Activated naive CD8-positive, alpha-beta T cell treated with anti-CD3 and anti-CD28 coated beads for 36 hours (primary cell): ENCODE data around the gene CHRD. TPM values are rescaled to one million over a fixed set of nuclear protein-coding genes. Genes with fewer than 3 reads are reported as not detected.

ENCODE experiments used
- DNase-seq: peaks from one replicate; pipeline ENCODE4 v3.0.0; 2021
- H3K27ac Mint-ChIP-seq: one replicate; pipeline ENCODE4 v1.8.0; 2022; ENCODE audit warnings: mild to moderate bottlenecking, moderate library complexity, mixed read lengths
- H3K27me3 Mint-ChIP-seq: one replicate; pipeline ENCODE4 v1.8.0; 2022; ENCODE audit warnings: mild to moderate bottlenecking, mixed read lengths
- H3K36me3 Mint-ChIP-seq: one replicate; pipeline ENCODE4 v1.8.0; 2021; ENCODE audit warnings: mild to moderate bottlenecking, mixed read lengths
- H3K4me1 Mint-ChIP-seq: one replicate; pipeline ENCODE4 v1.8.0; 2021; ENCODE audit warnings: mixed read lengths
- H3K4me3 Mint-ChIP-seq: one replicate; pipeline ENCODE4 v1.8.0; 2022; ENCODE audit warnings: mild to moderate bottlenecking, moderate library complexity, mixed read lengths
- H3K9me3 Mint-ChIP-seq: one replicate; pipeline ENCODE4 v1.8.0; 2022; ENCODE audit warnings: mixed read lengths
- total RNA-seq, 2 experiments: library from RNA; stranded (reverse); gene quantifications; one replicate each; pipeline ENCODE4 v1.2.3, GENCODE V29; 2021

CHRD gene
- total RNA-seq, 2 experiments from 2014 or later = not detected

- no peak for DNase-seq
- H3K27me3 Mint-ChIP-seq = peaks cover 14% of the 10 kb centered on the region
- H3K36me3 Mint-ChIP-seq = no peaks in the 10 kb centered on the region
- no peak overlapping the region for H3K27ac Mint-ChIP-seq
- peaks cover 5% of the 10 kb centered on the region for H3K9me3 Mint-ChIP-seq
- H3K4me3 Mint-ChIP-seq = no peak overlapping the region
- H3K4me1 Mint-ChIP-seq = peaks cover 6% of the 10 kb centered on the region
Observed at GRCh38 chr3:184439096-184439495, 59.2 kb downstream of the CHRD start.

Other genes starting within 250 kb of the CHRD start
- 10 to 100 TPM; 73.2 to 74.4 TPM for gene EIF2B5, start 244.7 kb upstream of the CHRD start, total RNA-seq
- gene DVL3, start 224.7 kb upstream of the CHRD start, total RNA-seq = 10 to 100 TPM; 22.9 to 25.2 TPM
- 100 to 1,000 TPM; 209 to 219 TPM for gene AP2M1, start 205.2 kb upstream of the CHRD start, total RNA-seq
- gene ABCF3, start 193.9 kb upstream of the CHRD start, total RNA-seq = 10 to 100 TPM; 57.2 to 58.7 TPM
- not detected for gene VWA5B2, start 150.5 kb upstream of the CHRD start, total RNA-seq
- 10 to 100 TPM; 52.3 to 54.9 TPM for gene ALG3, start 131.1 kb upstream of the CHRD start, total RNA-seq
- gene EEF1AKMT4, start 130.4 kb upstream of the CHRD start, total RNA-seq = 10 to 100 TPM; 10.2 to 10.9 TPM
- gene CAMK2N2, start 118.5 kb upstream of the CHRD start, total RNA-seq = not detected
- not detected for gene ECE2, start 104.0 kb upstream of the CHRD start, total RNA-seq
- gene PSMD2, start 80.8 kb upstream of the CHRD start, total RNA-seq = 100 to 1,000 TPM; 257 to 282 TPM
- gene EIF4G1, start 65.4 kb upstream of the CHRD start, total RNA-seq = 100 to 1,000 TPM; 644 to 660 TPM
- 1 to 10 TPM; 2.1 to 3.4 TPM for gene FAM131A, start 42.5 kb upstream of the CHRD start, total RNA-seq
- 1 to 10 TPM; 5.0 to 6.8 TPM for gene CLCN2, start 18.4 kb upstream of the CHRD start, total RNA-seq
- 100 to 1,000 TPM; 175 to 177 TPM for gene POLR2H, start 18.3 kb upstream of the CHRD start, total RNA-seq
- gene THPO, start 1.8 kb upstream of the CHRD start, total RNA-seq = not detected
- under 1 TPM; 0.04 to 0.16 TPM for gene EPHB3, start 181.7 kb downstream of the CHRD start, total RNA-seq